ENCODE results near the gene GOT2. TPM values are rescaled to one million over a fixed set of nuclear protein-coding genes. Genes with fewer than 3 reads are reported as not detected.

The GOT2 gene
- total RNA-seq, 1 experiment from 2014 or later: 135 TPM

- Histone ChIP-seq H3K27ac (ENCODE audit: low read depth, low read length) (no peak overlapping the region), H3K36me3 (ENCODE audit: control insufficient read depth in 1 of 2, insufficient read depth in 2 of 2, low read length in 2 of 2) (peaks cover 49 to 56% of the 10 kb centered on the region in 2 experiments), H3K9me2 (ENCODE audit: insufficient read depth) (no peaks in the 10 kb centered on the region), H3K4me1 (ENCODE audit: control insufficient read depth in 1 of 2, insufficient read depth in 2 of 2, low read length in 2 of 2) (no peaks in the 10 kb centered on the region), H3K27me3 (ENCODE audit: insufficient read depth, low read length) (no peaks in the 10 kb centered on the region), H4K20me1 (ENCODE audit: insufficient read depth) (no peaks in the 10 kb centered on the region), H3K9me3 (ENCODE audit: control insufficient read depth in 1 of 2, insufficient read depth in 1 of 2, low read depth in 1 of 2, low read length in 2 of 2) (no peaks in the 10 kb centered on the region), H2AFZ (ENCODE audit: low read depth, low read length, poor library complexity, severe bottlenecking) (no peak overlapping the region), H3K9ac (ENCODE audit: low read length) (no peak overlapping the region), H3K4me3 (replicated peaks in 1 of 2; ENCODE audit: low read depth in 1 of 2, low read length in 2 of 2) (no peak overlapping the region), H3K79me2 (ENCODE audit: insufficient read depth, low read length) (no peaks in the 10 kb centered on the region; the same call in 1 of the 2 replicates), H3K4me2 (ENCODE audit: low read length) (no peak overlapping the region)
- ChIA-PET RAD21 (ENCODE audit: low non-redundant PET in 1 of 2, low total read pairs in 2 of 2, uncharacterized antibody in 2 of 2, unreplicated experiment in 2 of 2) (no interaction called here), CTCF (no interaction called here), POLR2A (no interaction called here)
- DNase-seq (ENCODE audit: low read depth, low spot score) (no peak), ATAC-seq (no peak)
- intact Hi-C loops (cut with micrococcal nuclease): no loop called here
- BruUV-seq (replicated peaks): no TSS peak
- no peak for TF ChIP-seq ATF3 (IDR thresholded peaks at IDR 0.05)
- no peak for TF ChIP-seq YY1 (IDR thresholded peaks at IDR 0.05; ENCODE audit: extremely low read depth, insufficient replicate concordance, low read depth, low read length)
Measured at GRCh38 chr16:58716468-58716867, 17.6 kb downstream of the GOT2 start.

GRCh38 chr16:58713742-58714141, 20.4 kb downstream of the GOT2 start:
- H3K27ac ChIP-seq (ENCODE audit: low read depth, low read length): no peak overlapping the region
- no peaks in the 10 kb centered on the region for H3K27me3 ChIP-seq (ENCODE audit: insufficient read depth, low read length)
- no peaks in the 10 kb centered on the region; the same call in 1 of the 2 replicates for H3K79me2 ChIP-seq (ENCODE audit: insufficient read depth, low read length)
- H3K4me1 ChIP-seq (ENCODE audit: control insufficient read depth in 1 of 2, insufficient read depth in 2 of 2, low read length in 2 of 2): no peaks in the 10 kb centered on the region
- ChIA-PET POLR2A (interaction anchor here (1.5 kb wide), 1 partner anchor 10 kb away, joined by 5 read pairs; no protein-coding TSS in a partner anchor), CTCF (no interaction called here), RAD21 (ENCODE audit: low non-redundant PET in 1 of 2, low total read pairs in 2 of 2, uncharacterized antibody in 2 of 2, unreplicated experiment in 2 of 2) (no interaction called here)
- H3K4me2 ChIP-seq (ENCODE audit: low read length): no peak overlapping the region
- ATAC-seq: no peak
- H3K36me3 ChIP-seq (ENCODE audit: control insufficient read depth in 1 of 2, insufficient read depth in 2 of 2, low read length in 2 of 2): peaks cover 44 to 51% of the 10 kb centered on the region in 2 experiments
- BruUV-seq (replicated peaks): no TSS peak
- no peaks in the 10 kb centered on the region for H4K20me1 ChIP-seq (ENCODE audit: insufficient read depth)
- H2AFZ ChIP-seq (ENCODE audit: low read depth, low read length, poor library complexity, severe bottlenecking): no peak overlapping the region
- DNase-seq (ENCODE audit: low read depth, low spot score): no peak
- H3K9ac ChIP-seq (ENCODE audit: low read length): no peak overlapping the region
- H3K9me3 ChIP-seq (ENCODE audit: control insufficient read depth in 1 of 2, insufficient read depth in 1 of 2, low read depth in 1 of 2, low read length in 2 of 2): no peaks in the 10 kb centered on the region
- intact Hi-C loops (cut with micrococcal nuclease): no loop called here
- no peaks in the 10 kb centered on the region for H3K9me2 ChIP-seq (ENCODE audit: insufficient read depth)
- H3K4me3 ChIP-seq (replicated peaks in 1 of 2; ENCODE audit: low read depth in 1 of 2, low read length in 2 of 2): no peak overlapping the region
- TF ChIP-seq JUND (IDR thresholded peaks at IDR 0.05) (no peak), EGR1 (IDR thresholded peaks at IDR 0.05; ENCODE audit: low read depth) (no peak), CBX3 (IDR thresholded peaks at IDR 0.05; ENCODE audit: low read depth) (no peak), SIN3A (IDR thresholded peaks at IDR 0.05; ENCODE audit: low read depth) (no peak), REST (IDR thresholded peaks at IDR 0.05; ENCODE audit: low read depth) (no peak), POLR2AphosphoS5 (IDR thresholded peaks at IDR 0.05; ENCODE audit: low read depth, low read length) (no peak), FOSL1 (IDR thresholded peaks at IDR 0.05; ENCODE audit: low read depth) (no peak), ELF1 (IDR thresholded peaks at IDR 0.05; ENCODE audit: borderline replicate concordance, low read depth) (no peak), ZBTB33 (IDR thresholded peaks at IDR 0.05; ENCODE audit: extremely low read depth, insufficient replicate concordance, low read length) (no peak)
